Measurements from ENCODE around the gene HOXD13.

Gene HOXD13

GRCh38 chr2:176126929-176127773 lies 34.6 kb downstream of the HOXD13 start:
- no peak overlapping the region for H3K27ac ChIP-seq
- no peak for TF ChIP-seq ZFX (IDR thresholded peaks at IDR 0.05)
- peak; percentile 87 for TF ChIP-seq CTCF (conservative IDR thresholded peaks at IDR 0.05)

- no peak overlapping the region for H3K27ac ChIP-seq
- TF ChIP-seq CTCF (conservative IDR thresholded peaks at IDR 0.05) = no peak
- no peak for TF ChIP-seq ZFX (IDR thresholded peaks at IDR 0.05)
Observed at GRCh38 chr2:176127774-176128072, 35.2 kb downstream of the HOXD13 start.

- no peak overlapping the region for H3K27ac ChIP-seq
- no peak for TF ChIP-seq ZFX (IDR thresholded peaks at IDR 0.05)
Observed at GRCh38 chr2:176128172-176128981, 35.9 kb downstream of the HOXD13 start.

- no peak within 1 kb of the TSS for H3K27ac ChIP-seq
- TF ChIP-seq ZFX (IDR thresholded peaks at IDR 0.05) (no peak), CTCF (conservative IDR thresholded peaks at IDR 0.05) (no peak)
Observed at GRCh38 chr2:176128982-176129796, 36.7 kb downstream of the HOXD13 start, which contains the start of gene HOXD8. TSS of gene HOXD8 (plus strand) at chr2:176129705. CDS start at chr2:176130367, 662 bp downstream.

GRCh38 chr2:176129813-176130146 lies 37.3 kb downstream of the HOXD13 start:
- H3K27ac ChIP-seq = no peak overlapping the region
- no peak for TF ChIP-seq CTCF (conservative IDR thresholded peaks at IDR 0.05)
- no peak for TF ChIP-seq ZFX (IDR thresholded peaks at IDR 0.05)

- H3K27ac ChIP-seq = no peak overlapping the region
- TF ChIP-seq CTCF (conservative IDR thresholded peaks at IDR 0.05) (no peak), ZFX (IDR thresholded peaks at IDR 0.05) (no peak)
Observed at GRCh38 chr2:176130147-176130956, 37.8 kb downstream of the HOXD13 start.
